Activated CD8-positive, alpha-beta memory T cell treated with anti-CD3 and anti-CD28 coated beads for 48 hours (primary cell): ENCODE measurements around the gene TMEM201.
"Not testable (repeated sequence)": the region's sequence is repeated elsewhere in the genome, so short reads cannot be mapped to it uniquely, and the experiment has no call there.

Experiments
- DNase-seq, 3 experiments: peaks; one replicate each; pipeline ENCODE4 v3.0.0-alpha.2; 2020; ENCODE audit warnings: low read depth in 2 of 3, low spot score in 2 of 3

Gene TMEM201

GRCh38 chr1:9588551-9589143 lies at the start of gene TMEM201:
Gene TMEM201, plus strand, starts transcription at chr1:9588911. Its CDS starts 20 bp downstream, at chr1:9588931.
- peak; percentile 81 to 94 (median 92) for DNase-seq

- peak; percentile 95 to 98 (median 98) for DNase-seq
Observed at GRCh38 chr1:9539165-9539828, 49.4 kb upstream of the TMEM201 start, which contains the start of gene SLC25A33. Gene SLC25A33, plus strand, starts transcription at chr1:9539465. Its CDS starts 227 bp downstream, at chr1:9539692.

DNA sequence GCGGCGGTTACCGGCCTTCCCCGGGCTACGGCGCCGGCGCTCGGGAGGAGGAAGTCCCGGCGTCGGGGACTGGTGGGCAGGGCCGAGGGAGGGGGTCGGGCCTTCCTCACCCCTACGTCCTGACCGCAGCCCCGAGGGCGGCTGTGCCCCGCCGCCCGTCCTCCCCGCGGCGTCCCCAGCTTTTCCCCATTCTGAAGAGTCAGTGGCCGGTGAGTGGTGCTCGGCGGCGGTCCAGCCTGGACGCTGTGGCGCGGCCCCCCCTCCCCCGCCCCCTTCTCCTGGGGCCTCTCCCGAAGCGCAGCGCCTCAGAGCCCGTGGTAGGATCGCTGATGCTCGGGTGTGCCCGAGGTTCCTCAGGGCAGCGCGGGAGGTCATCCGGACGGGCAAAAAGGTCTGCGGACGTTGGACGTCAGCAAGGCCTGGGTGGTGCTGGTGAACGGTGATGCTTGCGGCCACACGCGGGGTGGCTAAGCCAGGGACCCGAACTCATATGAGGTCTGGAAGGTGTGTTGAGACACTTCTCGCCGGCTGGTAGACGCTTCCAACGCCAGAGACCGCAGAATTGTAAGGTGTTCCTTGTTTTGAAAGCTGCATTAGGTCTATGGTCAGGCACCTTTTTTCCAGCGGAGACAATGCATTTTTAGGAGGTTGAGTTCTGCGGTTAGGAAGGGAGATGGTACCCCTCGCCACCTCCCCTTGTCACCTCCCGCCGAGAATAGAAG lies 48.7 kb upstream of the TMEM201 start:
- peak; percentile 10 to 46 (median 29) for DNase-seq

DNA sequence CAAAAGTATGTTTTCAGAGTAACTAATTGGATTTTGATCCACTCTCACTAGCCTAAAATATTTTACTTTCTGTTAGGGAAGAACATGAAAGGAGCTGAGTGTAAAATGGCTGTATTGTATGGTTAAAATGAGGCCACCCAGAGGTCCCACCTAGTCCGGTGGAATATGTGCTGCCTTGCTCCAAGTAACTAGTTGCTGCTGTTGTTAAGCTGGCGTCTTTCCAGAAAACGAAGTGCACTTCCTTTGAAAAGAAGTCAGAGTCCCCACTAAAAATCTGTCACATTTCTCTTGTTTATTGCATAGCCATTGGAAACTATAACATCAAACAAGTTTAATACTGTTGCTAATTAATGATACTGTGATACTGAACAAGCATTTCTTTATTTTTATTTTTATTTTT lies 46.3 kb upstream of the TMEM201 start:
- DNase-seq: no peak

- no peak for DNase-seq
Observed at GRCh38 chr1:9544926-9545325, 43.8 kb upstream of the TMEM201 start.

DNA sequence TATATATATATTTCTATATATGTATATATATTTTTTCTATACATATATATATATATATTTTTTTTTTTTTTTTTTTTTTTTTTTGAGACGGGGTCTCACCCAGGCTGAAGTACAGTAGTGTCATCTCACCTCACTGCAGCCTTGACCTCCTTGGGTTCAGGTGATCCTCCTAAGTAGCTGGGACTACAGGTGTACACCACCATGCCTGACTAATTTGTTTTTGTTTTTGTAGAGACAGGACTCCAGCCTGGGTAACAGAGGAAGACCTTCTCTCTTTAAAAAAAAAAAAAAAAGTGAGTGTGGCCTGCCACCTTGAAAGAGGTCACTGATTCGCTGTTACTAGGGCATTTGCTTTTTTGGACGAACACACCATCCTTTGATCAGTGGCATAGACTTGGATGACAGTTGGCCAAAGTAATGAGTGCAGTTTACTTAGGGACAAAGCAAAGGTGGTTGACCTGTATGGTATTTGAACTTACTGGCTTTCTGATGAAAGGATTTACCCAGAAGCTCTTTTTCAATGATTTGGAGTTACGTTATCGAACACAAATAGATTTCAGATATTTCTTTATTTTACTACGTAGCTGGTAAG lies 38.7 kb upstream of the TMEM201 start:
- no peak for DNase-seq

DNA sequence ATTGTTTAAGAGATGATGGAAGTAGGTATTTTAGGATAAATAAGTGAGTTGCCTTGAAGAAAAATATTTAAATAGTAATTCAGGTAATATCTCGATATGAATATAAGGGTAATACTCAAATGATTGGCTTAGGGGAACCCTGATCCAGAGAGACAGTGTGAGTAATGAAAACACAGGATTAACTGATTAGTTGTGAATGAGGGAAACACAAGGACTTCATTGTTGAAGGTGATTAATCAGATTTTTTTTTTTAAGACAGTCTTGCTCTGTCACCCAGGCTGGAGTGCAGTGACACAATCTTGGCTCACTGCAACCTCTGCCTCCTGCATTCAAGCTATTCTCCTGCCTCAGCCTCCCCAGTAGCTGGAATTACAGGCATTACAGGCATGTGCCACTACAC lies 36.7 kb upstream of the TMEM201 start:
- DNase-seq: no peak

DNA sequence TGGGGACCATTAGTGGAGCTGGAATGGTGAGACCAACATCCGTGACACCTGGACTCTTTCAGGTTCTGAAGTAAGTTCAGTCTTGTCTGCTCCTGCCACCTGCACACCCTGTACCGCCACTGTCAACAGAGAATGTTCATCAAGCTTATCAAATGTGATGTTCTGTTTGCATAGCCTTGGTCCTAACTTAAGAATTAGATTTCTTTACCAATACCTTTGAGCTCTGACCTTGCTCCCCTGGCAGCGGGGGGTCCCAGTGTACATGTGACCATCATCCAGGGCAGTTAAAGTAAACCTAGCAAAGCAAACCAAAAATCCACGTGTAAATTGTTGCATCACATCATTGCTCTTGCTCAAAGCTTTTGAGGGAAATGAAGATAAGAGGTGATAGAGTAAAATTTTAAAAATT lies 35.0 kb upstream of the TMEM201 start:
- no peak for DNase-seq

GRCh38 chr1:9555942-9556341 lies 32.8 kb upstream of the TMEM201 start:
- DNase-seq: no peak

GRCh38 chr1:9557624-9558023 lies 31.1 kb upstream of the TMEM201 start:
- no peak for DNase-seq

DNA sequence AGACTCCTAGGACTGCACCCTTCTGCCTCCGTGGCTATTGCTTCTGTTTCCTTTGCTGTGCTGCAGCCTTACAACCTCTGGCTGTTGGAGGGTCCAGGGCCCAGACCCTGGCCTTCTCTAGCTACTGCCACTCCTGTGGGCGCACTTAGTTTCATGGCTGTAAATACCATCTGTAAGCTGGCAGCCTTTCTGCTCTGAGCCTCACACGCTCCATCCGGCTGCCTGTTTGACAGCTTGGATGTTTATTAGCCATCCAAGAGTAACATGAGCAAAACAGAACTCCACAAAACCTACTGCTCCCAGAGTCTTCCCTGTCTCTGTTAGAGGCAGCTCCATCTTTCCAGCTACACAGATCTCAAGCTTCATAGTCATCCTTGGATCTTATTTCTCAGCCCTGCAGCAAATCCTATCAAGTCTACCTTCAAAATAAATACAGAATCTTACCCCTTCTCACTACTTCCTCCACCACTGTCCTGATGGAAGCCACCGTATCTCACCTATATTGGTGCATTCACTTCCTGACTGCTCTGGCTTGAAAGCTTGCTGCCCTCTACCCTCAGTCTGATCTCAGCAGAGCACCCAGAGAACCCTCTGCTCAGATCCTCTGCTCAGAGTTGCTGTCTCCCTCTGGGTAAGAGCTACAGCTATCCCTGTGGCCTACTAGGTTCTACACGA lies 30.3 kb upstream of the TMEM201 start:
- DNase-seq: no peak

- no peak for DNase-seq
Observed at GRCh38 chr1:9558946-9559545, 29.7 kb upstream of the TMEM201 start.

- no peak for DNase-seq
Observed at GRCh38 chr1:9559673-9560072, 29.0 kb upstream of the TMEM201 start.

DNA sequence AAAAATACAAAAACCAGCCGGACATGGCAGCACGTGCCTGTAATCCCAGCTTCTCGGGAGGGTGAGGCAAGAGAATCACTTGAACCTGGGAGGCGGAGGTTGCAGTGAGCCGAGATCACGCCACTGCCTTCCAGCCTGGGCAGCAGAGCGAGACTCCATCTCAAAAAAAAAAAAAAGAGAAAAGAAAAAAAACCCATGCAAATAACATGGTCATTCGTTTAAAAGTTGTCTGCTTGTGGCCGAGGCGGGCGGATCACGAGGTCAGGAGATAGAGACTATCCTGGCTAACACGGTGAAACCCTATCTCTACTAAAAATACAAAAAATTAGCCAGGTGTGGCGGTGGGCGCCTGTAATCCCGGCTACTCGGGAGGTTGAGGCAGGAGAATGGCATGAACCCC lies 28.6 kb upstream of the TMEM201 start:
- DNase-seq: not testable (repeated sequence)

DNA sequence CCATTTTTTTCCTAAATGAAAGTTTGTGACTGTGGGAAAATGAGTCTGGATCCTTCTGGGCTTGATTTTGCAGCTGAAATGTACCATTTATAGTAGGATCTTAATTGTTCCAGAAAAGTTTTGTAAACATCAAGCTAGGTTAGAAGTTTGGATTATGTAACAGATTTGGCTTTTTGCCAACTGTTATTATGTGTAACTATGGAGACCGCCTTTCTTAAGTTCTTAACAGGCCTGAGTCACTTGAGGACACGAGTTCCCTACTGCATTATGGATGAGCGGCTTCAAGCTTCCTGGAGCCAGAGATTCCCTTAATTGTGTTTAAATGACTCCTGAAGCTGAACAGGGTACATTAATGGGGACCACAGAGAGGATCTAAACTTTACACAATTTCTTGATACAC lies 27.3 kb upstream of the TMEM201 start:
- DNase-seq: no peak

GRCh38 chr1:9569267-9569666 lies 19.4 kb upstream of the TMEM201 start:
- no peak for DNase-seq

- not testable (repeated sequence) for DNase-seq
Observed at GRCh38 chr1:9570886-9571529, 17.7 kb upstream of the TMEM201 start.

GRCh38 chr1:9573723-9574122 lies 15.0 kb upstream of the TMEM201 start:
- DNase-seq: no peak

- DNase-seq: no peak
Observed at GRCh38 chr1:9575486-9575885, 13.2 kb upstream of the TMEM201 start.

DNA sequence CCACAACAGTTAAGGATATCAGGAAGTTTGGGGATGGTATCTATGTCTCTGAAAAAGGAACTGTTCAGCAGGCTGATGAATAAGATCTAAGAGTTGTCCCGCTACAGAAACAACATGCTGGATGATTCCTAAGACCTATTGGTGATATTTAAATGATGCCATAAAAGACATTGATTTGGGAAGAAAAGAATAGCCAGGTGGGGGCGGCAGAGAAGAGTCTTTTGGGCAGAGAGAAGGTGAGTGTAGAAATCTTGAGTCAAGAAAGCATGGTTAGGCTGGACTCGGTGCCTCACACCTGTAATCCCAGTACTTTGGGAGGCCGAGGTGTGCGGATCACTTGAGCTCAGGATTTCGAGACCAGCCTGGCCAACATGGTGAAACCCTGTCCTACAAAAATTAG lies 11.8 kb upstream of the TMEM201 start:
- no peak for DNase-seq
